Activated T-helper 1 cell treated with anti-CD3 and anti-CD28 coated beads, Interleukin-2, amount 50 U/mL, for 16 hours (primary cell): ENCODE results near the gene NUP58.

Source experiments
- DNase-seq, 2 donors: peaks; one replicate each; pipeline ENCODE4 v3.0.0-alpha.2; 2020; ENCODE audit warnings: low read depth in 1 of 2, low spot score in 1 of 2

The NUP58 gene

GRCh38 chr13:25301347-25302113 is at the start of gene NUP58:
Gene NUP58 (plus strand): TSS chr13:25301625. CDS start chr13:25301774, 149 bp downstream.
- peak; percentile 88 for DNase-seq

DNA sequence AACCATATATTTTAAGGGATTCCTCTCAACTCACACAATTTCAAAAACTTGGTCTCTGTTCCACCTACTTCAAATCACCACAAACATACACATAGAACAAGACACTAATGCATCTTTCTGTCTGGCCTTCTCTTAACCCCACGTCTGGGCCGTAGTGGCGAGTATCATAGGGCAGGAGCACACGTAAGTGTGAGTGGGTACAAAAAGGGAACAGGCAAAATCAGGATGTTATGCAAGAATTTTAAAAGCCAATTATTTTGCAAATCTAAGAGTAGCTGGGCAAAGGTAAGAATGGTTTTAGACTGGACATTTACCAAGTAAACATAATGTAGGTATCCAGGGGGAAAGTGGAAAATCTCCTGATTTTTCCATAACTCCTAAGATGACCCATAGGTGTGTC is 49.2 kb upstream of the NUP58 start:
- no peak for DNase-seq

- DNase-seq: no peak
Measured at GRCh38 chr13:25252752-25253151, 48.7 kb upstream of the NUP58 start.

- DNase-seq: no peak
Measured at GRCh38 chr13:25253702-25254101, 47.7 kb upstream of the NUP58 start.

DNA sequence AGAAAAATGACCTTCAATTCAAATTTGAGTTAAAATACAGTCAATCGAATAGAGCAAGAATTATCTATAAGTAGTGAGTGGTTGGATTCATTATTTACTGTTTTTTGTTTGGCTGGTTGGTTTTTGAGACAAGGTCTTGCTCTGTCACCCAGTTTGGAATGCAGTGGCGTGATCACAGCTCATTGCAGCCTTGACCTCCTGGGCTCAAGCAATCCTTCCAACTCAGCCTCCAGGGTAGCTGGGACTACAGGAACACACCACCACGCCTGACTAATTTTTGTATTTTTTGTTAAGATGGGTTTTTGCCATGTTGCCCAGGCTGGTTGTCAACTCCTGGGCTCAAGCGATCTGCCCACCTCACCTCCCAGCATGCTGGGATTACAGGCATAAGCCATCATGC is 39.2 kb upstream of the NUP58 start:
- DNase-seq: no peak

DNA sequence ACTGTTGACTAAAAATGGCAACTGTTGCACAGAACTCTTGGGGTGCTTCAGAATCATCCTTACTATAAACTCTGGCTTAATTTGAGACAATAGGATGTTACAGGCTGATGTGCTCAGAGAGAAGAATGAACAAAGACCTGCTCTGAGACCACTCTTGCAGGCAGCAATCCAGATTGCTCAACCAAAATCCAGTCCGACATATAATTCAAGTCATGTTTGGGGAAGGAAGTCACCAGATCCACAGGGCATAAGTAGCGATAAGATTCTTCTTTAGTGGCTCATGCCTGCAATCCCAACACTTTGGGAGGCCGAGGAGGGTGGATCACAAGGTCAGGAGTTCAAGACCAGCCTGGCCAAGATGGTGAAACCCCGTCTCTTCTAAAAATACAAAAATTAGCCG is 34.7 kb upstream of the NUP58 start:
- no peak for DNase-seq

GRCh38 chr13:25267715-25268114 is 33.7 kb upstream of the NUP58 start:
- DNase-seq: no peak

DNA sequence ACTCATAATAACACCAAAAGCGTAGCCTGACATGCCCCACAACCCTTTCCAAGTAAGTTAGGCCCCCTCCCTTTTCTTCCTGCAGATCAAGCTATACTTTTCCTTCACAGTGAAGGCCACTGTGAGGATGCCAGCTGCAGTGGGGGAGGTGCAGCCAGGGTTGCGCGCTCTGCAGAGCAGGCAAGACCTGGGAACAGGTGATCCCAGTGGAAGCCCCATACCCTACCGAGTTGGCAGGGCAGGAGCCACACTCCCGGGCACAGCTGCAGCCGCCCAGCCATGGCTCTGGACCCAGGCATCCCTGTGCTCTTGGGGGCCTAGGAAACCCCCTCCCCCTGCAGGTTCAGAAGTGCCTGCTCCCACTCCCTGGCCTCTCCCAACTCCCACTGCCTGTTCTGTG is 32.9 kb upstream of the NUP58 start:
- no peak for DNase-seq

- no peak for DNase-seq
Measured at GRCh38 chr13:25276748-25277147, 24.7 kb upstream of the NUP58 start.

GRCh38 chr13:25280396-25280795 is 21.0 kb upstream of the NUP58 start:
- DNase-seq: no peak

- no peak for DNase-seq
Measured at GRCh38 chr13:25281193-25281934, 20.1 kb upstream of the NUP58 start.

- no peak for DNase-seq
Measured at GRCh38 chr13:25281935-25282332, 19.5 kb upstream of the NUP58 start.

- peak in 1 of 2 donors; percentile 9 for DNase-seq
Measured at GRCh38 chr13:25286308-25286968, 15.0 kb upstream of the NUP58 start.

DNA sequence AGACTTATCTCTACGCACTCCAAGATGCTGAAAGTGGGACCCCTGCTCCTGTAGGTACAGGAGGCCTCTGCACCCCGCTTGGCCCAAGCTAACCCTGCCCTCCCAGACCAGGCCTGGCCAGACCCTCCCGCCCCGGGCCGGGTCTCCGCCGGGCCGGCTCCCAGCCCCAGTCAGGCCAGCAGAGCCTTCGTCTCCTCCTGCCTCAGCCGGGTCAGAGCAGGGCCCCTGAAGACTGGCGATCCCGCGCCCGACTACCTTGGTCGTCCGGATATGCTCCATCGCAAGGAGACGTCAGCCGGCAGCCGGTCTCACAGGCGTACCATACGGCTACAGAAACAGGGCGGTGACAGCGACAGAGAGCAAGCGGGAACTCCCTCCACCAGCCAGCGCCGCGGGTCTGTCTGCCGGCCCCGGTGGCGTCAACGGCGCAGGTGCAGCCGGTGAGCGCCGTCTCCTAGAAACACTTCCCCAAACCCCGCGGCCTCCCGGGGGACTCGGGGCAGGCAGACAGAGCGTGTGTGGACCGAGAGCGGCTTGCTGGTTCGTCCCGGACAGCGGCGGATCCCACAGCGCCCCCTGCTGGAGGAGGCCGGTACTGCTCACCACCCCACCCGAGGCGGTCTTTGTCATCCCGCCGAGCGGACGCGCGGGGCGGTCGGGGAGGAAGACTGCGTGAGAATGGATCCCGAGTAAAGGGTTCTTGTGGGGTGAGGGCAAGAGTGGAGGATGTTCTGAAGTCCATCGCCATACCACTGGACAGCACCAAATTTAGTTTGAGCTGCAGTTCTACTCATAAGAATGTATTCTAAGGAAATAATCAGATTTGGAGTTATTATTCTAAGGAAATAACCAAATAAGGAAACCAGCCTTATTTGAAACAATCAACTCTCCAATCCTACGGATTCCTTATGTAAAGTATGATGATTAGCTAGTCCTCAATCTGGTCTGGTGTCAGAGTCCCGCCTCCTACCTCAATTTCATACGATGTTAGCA is 14.2 kb upstream of the NUP58 start, which contains the start of gene MTMR6:
MTMR6 (minus strand) TSS at position 520 of the 993 bp plus-strand sequence; CDS start at position 279, 241 bp downstream.
- DNase-seq: peak; percentile 91 to 97

DNA sequence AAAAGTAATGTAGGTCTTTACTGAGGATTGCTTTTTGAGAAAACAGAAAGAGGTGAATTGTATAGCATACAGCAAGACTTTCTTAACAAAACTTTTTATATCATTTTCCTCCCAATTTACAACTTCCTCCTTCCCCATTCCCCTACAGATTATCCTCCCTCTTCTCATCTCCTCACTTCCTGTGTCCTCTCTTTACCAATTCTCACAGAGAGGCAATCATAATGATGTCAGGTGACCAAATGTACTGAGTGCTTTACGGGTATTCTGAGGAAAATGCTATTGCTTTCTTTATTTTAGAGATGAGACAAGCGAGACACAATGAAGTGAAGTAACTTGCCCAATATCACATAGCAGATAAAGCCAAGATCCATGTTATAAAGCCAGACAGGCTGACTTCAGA is 12.5 kb upstream of the NUP58 start:
- no peak for DNase-seq

- DNase-seq: no peak
Measured at GRCh38 chr13:25291691-25292090, 9.7 kb upstream of the NUP58 start.

- no peak for DNase-seq
Measured at GRCh38 chr13:25292301-25292700, 9.1 kb upstream of the NUP58 start.

DNA sequence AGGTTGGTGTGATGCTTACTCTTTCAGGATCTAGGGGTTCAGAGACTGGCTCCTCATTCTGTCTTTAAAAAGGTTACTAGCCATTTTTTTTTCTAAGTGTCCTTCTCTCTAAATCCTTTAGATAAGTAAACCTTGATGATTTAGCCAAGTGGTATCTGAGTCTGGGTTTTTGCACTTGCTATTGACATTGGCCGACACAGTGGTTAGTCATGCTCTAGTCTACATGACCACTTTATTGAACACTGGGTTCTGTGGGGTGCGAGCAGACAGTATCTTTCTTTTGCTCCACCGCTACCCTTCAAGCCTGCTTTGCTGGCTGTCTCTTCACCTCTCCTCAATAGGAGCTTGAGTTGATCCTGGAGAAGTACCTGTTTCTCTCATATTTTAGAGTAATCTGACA is 6.2 kb upstream of the NUP58 start:
- no peak for DNase-seq

GRCh38 chr13:25295701-25296100 is 5.7 kb upstream of the NUP58 start:
- DNase-seq: no peak

DNA sequence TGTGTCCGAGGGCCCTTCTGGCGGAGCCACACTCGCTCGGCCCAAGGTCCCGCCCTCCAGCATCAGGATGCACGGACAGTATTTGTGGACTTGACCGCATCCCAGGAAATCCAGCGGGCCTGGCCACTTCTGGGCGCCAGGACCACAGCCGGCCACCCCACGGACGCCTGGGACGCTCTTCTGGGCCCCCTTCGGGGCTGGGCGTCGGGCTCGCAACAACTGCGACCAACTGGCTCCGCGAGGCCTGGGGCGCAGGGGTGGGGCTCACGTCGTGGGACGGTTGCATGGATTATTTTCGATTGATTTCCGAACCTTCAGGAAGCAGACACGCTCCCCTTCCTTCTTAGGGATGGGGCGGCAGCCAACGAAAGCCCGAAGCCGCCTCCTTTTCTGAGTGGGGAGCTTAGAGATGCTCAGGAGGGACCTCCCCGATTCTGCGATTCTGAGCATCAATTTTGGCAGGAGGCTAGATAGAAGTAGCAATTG is 521 bp upstream of the NUP58 start:
- no peak for DNase-seq

DNA sequence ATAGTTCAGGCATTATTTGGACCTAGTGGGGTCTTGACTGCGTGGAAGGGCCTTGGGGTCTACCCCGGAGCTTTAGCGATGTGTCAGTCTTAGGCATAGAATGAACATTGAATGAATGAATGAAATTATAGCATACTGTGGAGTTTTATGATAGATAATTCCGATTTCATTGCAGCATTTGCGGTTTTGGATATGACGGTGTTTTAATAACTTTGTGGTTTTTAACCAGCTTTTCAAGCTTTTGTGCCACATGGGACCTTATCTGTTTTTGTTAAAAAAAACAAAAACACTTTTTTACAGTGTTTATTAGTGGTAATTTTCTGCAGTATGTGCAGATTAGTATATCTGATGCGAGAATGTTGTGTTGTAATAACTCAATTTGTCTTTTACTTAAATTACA is 696 bp downstream of the NUP58 start:
- DNase-seq: no peak
